Measurements from ENCODE around the gene PAK1IP1. TPM values are rescaled to one million over a fixed set of nuclear protein-coding genes. Genes with fewer than 3 reads are reported as not detected.
"Not testable (repeated sequence)": the region's sequence is repeated elsewhere in the genome, so short reads cannot be mapped to it uniquely, and the experiment has no call there.

The PAK1IP1 gene, protein sequence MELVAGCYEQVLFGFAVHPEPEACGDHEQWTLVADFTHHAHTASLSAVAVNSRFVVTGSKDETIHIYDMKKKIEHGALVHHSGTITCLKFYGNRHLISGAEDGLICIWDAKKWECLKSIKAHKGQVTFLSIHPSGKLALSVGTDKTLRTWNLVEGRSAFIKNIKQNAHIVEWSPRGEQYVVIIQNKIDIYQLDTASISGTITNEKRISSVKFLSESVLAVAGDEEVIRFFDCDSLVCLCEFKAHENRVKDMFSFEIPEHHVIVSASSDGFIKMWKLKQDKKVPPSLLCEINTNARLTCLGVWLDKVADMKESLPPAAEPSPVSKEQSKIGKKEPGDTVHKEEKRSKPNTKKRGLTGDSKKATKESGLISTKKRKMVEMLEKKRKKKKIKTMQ
- total RNA-seq (10 to 100 TPM in 2 of 4 donors, 1 to 10 TPM in 2; 7.7 to 12.1 (median 10.0) TPM), polyA plus RNA-seq (9.2 TPM)
- long read RNA-seq, donor 1, transcript PAK1IP1-201 (10 exons, 1,800 nt): major isoform, 21 of 29 reads
- long read RNA-seq, donor 1, partial matches to known transcripts: 2 of 29 reads
- long read RNA-seq, donor 1, other reads (novel, unspliced or antisense): 6 of 29 reads
- long read RNA-seq, donor 2, transcript PAK1IP1-201 (10 exons, 1,800 nt): major isoform, 6 of 6 reads
- long read RNA-seq, donor 2, partial matches to known transcripts: 0 of 6 reads
- long read RNA-seq, donor 2, other reads (novel, unspliced or antisense): 0 of 6 reads
- long read RNA-seq, donor 3, transcript PAK1IP1-201 (10 exons, 1,800 nt): major isoform, 21 of 29 reads
- long read RNA-seq, donor 3, partial matches to known transcripts: 2 of 29 reads
- long read RNA-seq, donor 3, other reads (novel, unspliced or antisense): 6 of 29 reads
- long read RNA-seq, donor 4, partial matches to known transcripts: 0 of 9 reads
- long read RNA-seq, donor 4, other reads (novel, unspliced or antisense): 5 of 9 reads

GRCh38 chr6:10694302-10695085 is at the start of gene PAK1IP1, which contains the start of gene C6orf52:
Gene PAK1IP1 (plus strand): TSS chr6:10694972. CDS start chr6:10694986, 14 bp downstream.
Gene C6orf52 (minus strand): TSS chr6:10694616. CDS start chr6:10687550, 7,066 bp downstream.
- ATAC-seq (peak; percentile 100), DNase-seq (peak; percentile 95 to 97 (median 96))
- Histone ChIP-seq H3K27me3 (ENCODE audit: control insufficient read depth, insufficient read depth) (no peaks in the 10 kb centered on the region), H3K9me3 (ENCODE audit: control insufficient read depth, low read length) (no peaks in the 10 kb centered on the region), H3K27ac (ENCODE audit: low read length) (peak within 1 kb of the TSS; percentile 99), H3K4me3 (ENCODE audit: low read length) (peak within 1 kb of the TSS; percentile 80), H3K4me1 (ENCODE audit: control insufficient read depth, insufficient read depth, low read length) (no peaks in the 10 kb centered on the region)
- under 1% methylated on average over 53 of the region's 53 CpGs for WGBS
- intact Hi-C loops (cut with DNase I): loop anchor here (5.0 to 10.0 kb wide), 4 partner anchors 50 to 182 kb away; partner anchors contain the start of genes GCNT2 (in 1 of the 4) and TMEM14B (in 1 of the 4)

GRCh38 chr6:10655508-10656055 is 39.2 kb upstream of the PAK1IP1 start:
- intact Hi-C loops (cut with DNase I): no loop called here
- no peak for ATAC-seq
- Histone ChIP-seq H3K27me3 (ENCODE audit: control insufficient read depth, insufficient read depth) (no peaks in the 10 kb centered on the region), H3K9me3 (ENCODE audit: control insufficient read depth, low read length) (no peaks in the 10 kb centered on the region), H3K4me3 (ENCODE audit: low read length) (no peak overlapping the region), H3K4me1 (ENCODE audit: control insufficient read depth, insufficient read depth, low read length) (no peaks in the 10 kb centered on the region), H3K27ac (ENCODE audit: low read length) (no peak overlapping the region)
- no peak for DNase-seq
- WGBS: 68% methylated on average over 12 of the region's 12 CpGs

- DNase-seq (peak in 1 of 3 donors; percentile 20), ATAC-seq (no peak)
- Histone ChIP-seq H3K9me3 (ENCODE audit: control insufficient read depth, low read length) (no peaks in the 10 kb centered on the region), H3K4me1 (ENCODE audit: control insufficient read depth, insufficient read depth, low read length) (no peaks in the 10 kb centered on the region), H3K27me3 (ENCODE audit: control insufficient read depth, insufficient read depth) (no peaks in the 10 kb centered on the region), H3K4me3 (ENCODE audit: low read length) (no peak overlapping the region), H3K27ac (ENCODE audit: low read length) (no peak overlapping the region)
- intact Hi-C loops (cut with DNase I): no loop called here
- WGBS: 90% methylated on average over 24 of the region's 24 CpGs
Measured at GRCh38 chr6:10658910-10659698, 35.7 kb upstream of the PAK1IP1 start.

DNA sequence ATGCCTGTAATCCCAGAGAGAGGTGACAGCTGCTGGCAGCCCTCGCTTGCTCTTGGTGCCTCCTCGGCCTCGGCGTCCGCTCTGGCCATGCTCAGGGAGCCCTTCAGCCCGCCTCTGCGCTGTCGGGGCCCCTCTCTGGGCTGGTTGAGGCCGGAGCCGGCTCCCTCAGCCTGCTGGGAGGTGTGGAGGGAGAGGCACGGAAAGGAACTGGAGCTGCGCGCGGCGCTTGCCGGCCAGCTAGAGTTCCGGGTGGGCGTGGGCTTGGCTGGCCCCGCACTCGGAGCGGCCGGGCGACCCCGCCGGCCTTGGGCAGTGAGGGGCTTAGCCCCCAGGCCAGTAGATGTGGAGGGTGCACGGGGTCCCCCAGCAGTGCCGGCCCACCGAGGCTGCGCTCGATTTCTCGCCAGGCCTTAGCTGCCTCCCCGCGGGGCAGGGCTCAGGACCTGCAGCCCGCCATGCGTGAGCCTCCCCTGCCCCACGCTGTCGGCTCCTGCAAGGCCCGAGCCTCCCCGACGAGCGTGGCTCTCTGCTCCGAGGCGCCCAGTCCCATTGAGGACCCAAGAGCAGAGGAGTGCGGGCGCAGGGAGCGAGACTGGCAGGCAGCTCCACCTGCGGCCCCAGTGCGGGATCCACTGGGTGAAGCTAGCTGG is 34.9 kb upstream of the PAK1IP1 start:
- H3K27me3 ChIP-seq (ENCODE audit: control insufficient read depth, insufficient read depth): no peaks in the 10 kb centered on the region
- no peaks in the 10 kb centered on the region for H3K4me1 ChIP-seq (ENCODE audit: control insufficient read depth, insufficient read depth, low read length)
- intact Hi-C loops (cut with DNase I): no loop called here
- 76% methylated on average over 48 of the region's 48 CpGs for WGBS
- H3K27ac ChIP-seq (ENCODE audit: low read length): no peak overlapping the region
- no peak overlapping the region for H3K4me3 ChIP-seq (ENCODE audit: low read length)
- ATAC-seq (peak; percentile 50 to 57), DNase-seq (peak in 2 of 3 donors; percentile 53 to 60)
- H3K9me3 ChIP-seq (ENCODE audit: control insufficient read depth, low read length): no peaks in the 10 kb centered on the region

GRCh38 chr6:10660431-10661191 is 34.2 kb upstream of the PAK1IP1 start:
- H3K4me1 ChIP-seq (ENCODE audit: control insufficient read depth, insufficient read depth, low read length); H3K4me3 ChIP-seq (ENCODE audit: low read length); ATAC-seq; H3K9me3 ChIP-seq (ENCODE audit: control insufficient read depth, low read length); DNase-seq; H3K27me3 ChIP-seq (ENCODE audit: control insufficient read depth, insufficient read depth); H3K27ac ChIP-seq (ENCODE audit: low read length); intact Hi-C loops (cut with DNase I): not testable (repeated sequence)
- WGBS: 91% methylated on average over 11 of the region's 11 CpGs

GRCh38 chr6:10662207-10662606 is 32.6 kb upstream of the PAK1IP1 start:
- WGBS: 73% methylated on average over 8 of the region's 8 CpGs
- Histone ChIP-seq H3K27me3 (ENCODE audit: control insufficient read depth, insufficient read depth) (no peaks in the 10 kb centered on the region), H3K27ac (ENCODE audit: low read length) (no peak overlapping the region), H3K9me3 (ENCODE audit: control insufficient read depth, low read length) (no peaks in the 10 kb centered on the region), H3K4me3 (ENCODE audit: low read length) (no peak overlapping the region), H3K4me1 (ENCODE audit: control insufficient read depth, insufficient read depth, low read length) (no peaks in the 10 kb centered on the region)
- no peak for DNase-seq
- intact Hi-C loops (cut with DNase I): no loop called here
- ATAC-seq: no peak

- H3K4me1 ChIP-seq (ENCODE audit: control insufficient read depth, insufficient read depth, low read length): no peaks in the 10 kb centered on the region
- H3K4me3 ChIP-seq (ENCODE audit: low read length): no peak overlapping the region
- no peaks in the 10 kb centered on the region for H3K9me3 ChIP-seq (ENCODE audit: control insufficient read depth, low read length)
- ATAC-seq: no peak
- intact Hi-C loops (cut with DNase I): no loop called here
- no peak overlapping the region for H3K27ac ChIP-seq (ENCODE audit: low read length)
- no peak for DNase-seq
- H3K27me3 ChIP-seq (ENCODE audit: control insufficient read depth, insufficient read depth): no peaks in the 10 kb centered on the region
- WGBS: 77% methylated on average over 2 of the region's 2 CpGs
Measured at GRCh38 chr6:10662742-10663141, 32.0 kb upstream of the PAK1IP1 start.

DNA sequence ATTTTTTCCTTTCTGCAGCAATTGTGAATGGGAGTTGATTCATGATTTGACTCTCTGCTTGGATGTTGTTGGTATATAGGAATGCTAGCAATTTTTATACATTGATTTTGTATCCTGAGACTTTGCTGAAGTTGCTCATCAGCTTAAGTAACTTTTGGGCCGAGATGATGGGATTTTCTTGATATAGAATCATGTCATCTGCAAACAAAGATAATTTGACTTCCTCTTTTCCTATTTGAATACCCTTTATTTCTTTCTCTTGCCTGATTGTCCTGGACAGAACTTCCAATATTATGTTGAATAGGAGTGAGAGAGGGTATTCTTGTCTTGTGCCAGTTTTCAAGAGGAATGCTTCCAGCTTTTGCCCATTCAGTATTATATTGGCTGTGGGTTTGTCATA is 29.2 kb upstream of the PAK1IP1 start:
- H3K27me3 ChIP-seq (ENCODE audit: control insufficient read depth, insufficient read depth); H3K9me3 ChIP-seq (ENCODE audit: control insufficient read depth, low read length); ATAC-seq; H3K4me3 ChIP-seq (ENCODE audit: low read length); intact Hi-C loops (cut with DNase I); H3K27ac ChIP-seq (ENCODE audit: low read length); H3K4me1 ChIP-seq (ENCODE audit: control insufficient read depth, insufficient read depth, low read length); DNase-seq: not testable (repeated sequence)
- WGBS: 58% methylated on average over 1 of the region's 1 CpG

Measured in right cardiac atrium (tissue), 5 donors.